GM23338 (cell line): Measurements from ENCODE around the gene SLC6A11. TPM values are rescaled to one million over a fixed set of nuclear protein-coding genes. Genes with fewer than 3 reads are reported as not detected.

Experiments
- ATAC-seq: fragments of 200-7000 bp; cut with Tn5 transposase; 3 replicates; pipeline ENCODE4 v1.9.1; 2020
- DNase-seq: peaks from one replicate; pipeline ENCODE4 v3.0.0-alpha.2; 2015; ENCODE audit warnings: low spot score
- H2AFZ ChIP-seq: fragments of 200-600 bp; sonication (generic); 2 replicates; pipeline ENCODE4 v1.8.0; 2016; ENCODE audit warnings: antibody characterized with exemption, mild to moderate bottlenecking, moderate library complexity
- H3F3A ChIP-seq: fragments of 200-600 bp; sonication (generic); replicated peaks from 2 replicates; pipeline ENCODE4 v1.8.0; 2017; ENCODE audit warnings: antibody characterized with exemption, mixed run types, low read depth
- H3K27ac ChIP-seq: fragments of 200-600 bp; sonication (generic); 2 replicates; pipeline ENCODE4 v1.6.1; 2016; ENCODE audit warnings: low read depth
- H3K27me3 ChIP-seq: fragments of 200-600 bp; sonication (generic); 2 replicates; pipeline ENCODE4 v1.8.0; 2016; ENCODE audit warnings: mild to moderate bottlenecking, mixed run types, moderate library complexity; ENCODE audit not compliant: insufficient read depth
- H3K36me3 ChIP-seq: fragments of 200-600 bp; sonication (generic); 2 replicates; pipeline ENCODE4 v1.8.0; 2016; ENCODE audit warnings: mild to moderate bottlenecking; ENCODE audit not compliant: insufficient read depth
- H3K4me1 ChIP-seq: fragments of 200-600 bp; sonication (generic); 2 replicates; pipeline ENCODE4 v1.8.0; 2016; ENCODE audit warnings: mild to moderate bottlenecking, moderate library complexity; ENCODE audit not compliant: insufficient read depth
- H3K4me2 ChIP-seq: fragments of 200-600 bp; sonication (generic); 2 replicates; pipeline ENCODE4 v1.7.1; 2017; ENCODE audit warnings: mixed run types
- H3K4me3 ChIP-seq: fragments of 200-600 bp; sonication (generic); 2 replicates; pipeline ENCODE4 v1.6.1; 2016; ENCODE audit warnings: mixed run types
- H3K79me2 ChIP-seq: fragments of 200-600 bp; sonication (generic); replicated peaks from 2 replicates; pipeline ENCODE4 v1.8.0; 2017; ENCODE audit warnings: mild to moderate bottlenecking; ENCODE audit not compliant: insufficient read depth
- H3K9me2 ChIP-seq: fragments of 200-600 bp; sonication (generic); 2 replicates; pipeline ENCODE4 v1.8.0; 2017; ENCODE audit not compliant: insufficient read depth
- H4K20me1 ChIP-seq: fragments of 200-600 bp; sonication (generic); replicated peaks from 2 replicates; pipeline ENCODE4 v1.8.0; 2017; ENCODE audit warnings: mild to moderate bottlenecking; ENCODE audit not compliant: insufficient read depth
- H3K27ac Mint-ChIP-seq: 2 replicates; pipeline ENCODE4 v1.8.0; 2020; ENCODE audit warnings: inconsistent platforms, mild to moderate bottlenecking, moderate library complexity, mixed read lengths
- H3K27me3 Mint-ChIP-seq: 3 replicates; pipeline ENCODE4 v1.8.0; 2022; ENCODE audit warnings: low read depth, mild to moderate bottlenecking, moderate library complexity, mixed read lengths, inconsistent platforms; ENCODE audit not compliant: insufficient read depth, poor library complexity
- H3K36me3 Mint-ChIP-seq: 3 replicates; pipeline ENCODE4 v1.8.0; 2021; ENCODE audit warnings: low read depth, mild to moderate bottlenecking, inconsistent platforms, moderate library complexity, mixed read lengths
- H3K4me1 Mint-ChIP-seq: 3 replicates; pipeline ENCODE4 v1.8.0; 2020; ENCODE audit warnings: mild to moderate bottlenecking, inconsistent platforms, mixed read lengths
- H3K4me3 Mint-ChIP-seq: 3 replicates; pipeline ENCODE4 v1.8.0; 2021; ENCODE audit warnings: moderate library complexity, mild to moderate bottlenecking, inconsistent platforms, mixed read lengths
- H3K9me3 Mint-ChIP-seq: 3 replicates; pipeline ENCODE4 v1.8.0; 2020; ENCODE audit warnings: moderate library complexity, mild to moderate bottlenecking, inconsistent platforms, mixed read lengths
- JUNB ChIP-seq: IDR thresholded peaks from one replicate; pipeline ENCODE4 v1.6.1; 2016; ENCODE audit warnings: antibody characterized with exemption; ENCODE audit not compliant: unreplicated experiment
- POLR2AphosphoS5 ChIP-seq: IDR thresholded peaks from 2 replicates; pipeline ENCODE4 v1.6.1; 2016; ENCODE audit warnings: antibody characterized with exemption, low read depth
- STAT1 ChIP-seq: IDR thresholded peaks from one replicate; pipeline ENCODE4 v1.6.1; 2016; ENCODE audit warnings: antibody characterized with exemption; ENCODE audit not compliant: unreplicated experiment
- polyA plus RNA-seq: library from polyadenylated mRNA; unstranded; fragments of >200 nt; fragmentation: Nextera tagmentation; extraction: Ambion mirVana; gene quantifications from 2 replicates; pipeline ENCODE4 v1.2.1, GENCODE V29; 2016
- total RNA-seq: library from RNA; depleted of rRNA; stranded (reverse); fragments of >200 nt; shearing (Covaris generic); gene quantifications from 2 replicates; pipeline ENCODE4 v1.2.3, GENCODE V29; 2014
- TF ChIP-seq, protein P1 (sequence below): fragments of 250-450 bp; sonication (Bioruptor Pico); IDR thresholded peaks from 2 replicates; pipeline ENCODE4 v1.5.0; 2020; ENCODE audit warnings: mild to moderate bottlenecking, moderate library complexity
- TF ChIP-seq, protein P2 (sequence below), 2 experiments: fragments of 200-600 bp in 1 of 2; sonication (generic) in 1 of 2; conservative IDR thresholded peaks; 2 replicates each; pipeline versions ENCODE4 v1.5.1 to v1.6.1; 2016 to 2017; ENCODE audit warnings: antibody characterized with exemption in 2 of 2, low read depth in 2 of 2, mild to moderate bottlenecking in 2 of 2, moderate library complexity in 1 of 2
- TF ChIP-seq, protein P3 (sequence below): IDR thresholded peaks from one replicate; pipeline ENCODE4 v1.6.1; 2018; ENCODE audit warnings: antibody characterized with exemption; ENCODE audit not compliant: unreplicated experiment

The SLC6A11 gene
- total and polyA plus RNA-seq, 2 experiments from 2014 or later: 0.47 to 1.1 TPM

DNA sequence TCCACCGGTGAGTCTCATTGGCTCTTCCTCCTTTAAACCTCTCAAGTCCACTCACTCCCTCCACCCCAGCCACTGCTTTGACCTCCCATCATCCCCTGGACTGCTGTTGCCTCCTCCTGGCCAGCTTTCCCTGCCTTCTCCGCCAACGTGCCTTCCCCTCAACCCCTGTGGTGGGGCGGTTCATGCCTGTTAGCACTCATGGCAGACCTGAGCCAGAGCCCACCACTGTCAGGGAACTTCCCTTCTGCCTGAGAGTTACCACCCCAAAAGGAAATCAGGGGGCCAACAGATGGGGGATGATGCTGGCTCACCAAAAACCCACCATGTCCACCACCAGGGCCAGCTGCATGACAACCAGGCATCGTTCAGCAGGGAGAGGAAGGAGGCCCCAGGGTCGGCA is 132.3 kb downstream of the SLC6A11 start:
- Mint-ChIP-seq H3K4me3 (no peak overlapping the region), H3K36me3 (no peaks in the 10 kb centered on the region), H3K9me3 (no peaks in the 10 kb centered on the region; the same call in 2 of the 3 replicates), H3K27me3 (peaks cover 6% of the 10 kb centered on the region), H3K4me1 (peaks cover 5% of the 10 kb centered on the region; the same call in 2 of the 3 replicates), H3K27ac (no peak overlapping the region)
- Histone ChIP-seq H3F3A (no peaks in the 10 kb centered on the region), H3K4me2 (no peak overlapping the region), H3K79me2 (no peaks in the 10 kb centered on the region), H4K20me1 (no peaks in the 10 kb centered on the region), H3K9me2 (no peaks in the 10 kb centered on the region), H2AFZ (no peak overlapping the region), H3K4me1 (no peaks in the 10 kb centered on the region), H3K36me3 (no peaks in the 10 kb centered on the region), H3K27ac (no peak overlapping the region), H3K27me3 (no peaks in the 10 kb centered on the region), H3K4me3 (no peak overlapping the region)
- no peak for DNase-seq
- TF ChIP-seq JUNB (no peak), POLR2AphosphoS5 (no peak), STAT1 (no peak)
- TF ChIP-seq, protein P1, sequence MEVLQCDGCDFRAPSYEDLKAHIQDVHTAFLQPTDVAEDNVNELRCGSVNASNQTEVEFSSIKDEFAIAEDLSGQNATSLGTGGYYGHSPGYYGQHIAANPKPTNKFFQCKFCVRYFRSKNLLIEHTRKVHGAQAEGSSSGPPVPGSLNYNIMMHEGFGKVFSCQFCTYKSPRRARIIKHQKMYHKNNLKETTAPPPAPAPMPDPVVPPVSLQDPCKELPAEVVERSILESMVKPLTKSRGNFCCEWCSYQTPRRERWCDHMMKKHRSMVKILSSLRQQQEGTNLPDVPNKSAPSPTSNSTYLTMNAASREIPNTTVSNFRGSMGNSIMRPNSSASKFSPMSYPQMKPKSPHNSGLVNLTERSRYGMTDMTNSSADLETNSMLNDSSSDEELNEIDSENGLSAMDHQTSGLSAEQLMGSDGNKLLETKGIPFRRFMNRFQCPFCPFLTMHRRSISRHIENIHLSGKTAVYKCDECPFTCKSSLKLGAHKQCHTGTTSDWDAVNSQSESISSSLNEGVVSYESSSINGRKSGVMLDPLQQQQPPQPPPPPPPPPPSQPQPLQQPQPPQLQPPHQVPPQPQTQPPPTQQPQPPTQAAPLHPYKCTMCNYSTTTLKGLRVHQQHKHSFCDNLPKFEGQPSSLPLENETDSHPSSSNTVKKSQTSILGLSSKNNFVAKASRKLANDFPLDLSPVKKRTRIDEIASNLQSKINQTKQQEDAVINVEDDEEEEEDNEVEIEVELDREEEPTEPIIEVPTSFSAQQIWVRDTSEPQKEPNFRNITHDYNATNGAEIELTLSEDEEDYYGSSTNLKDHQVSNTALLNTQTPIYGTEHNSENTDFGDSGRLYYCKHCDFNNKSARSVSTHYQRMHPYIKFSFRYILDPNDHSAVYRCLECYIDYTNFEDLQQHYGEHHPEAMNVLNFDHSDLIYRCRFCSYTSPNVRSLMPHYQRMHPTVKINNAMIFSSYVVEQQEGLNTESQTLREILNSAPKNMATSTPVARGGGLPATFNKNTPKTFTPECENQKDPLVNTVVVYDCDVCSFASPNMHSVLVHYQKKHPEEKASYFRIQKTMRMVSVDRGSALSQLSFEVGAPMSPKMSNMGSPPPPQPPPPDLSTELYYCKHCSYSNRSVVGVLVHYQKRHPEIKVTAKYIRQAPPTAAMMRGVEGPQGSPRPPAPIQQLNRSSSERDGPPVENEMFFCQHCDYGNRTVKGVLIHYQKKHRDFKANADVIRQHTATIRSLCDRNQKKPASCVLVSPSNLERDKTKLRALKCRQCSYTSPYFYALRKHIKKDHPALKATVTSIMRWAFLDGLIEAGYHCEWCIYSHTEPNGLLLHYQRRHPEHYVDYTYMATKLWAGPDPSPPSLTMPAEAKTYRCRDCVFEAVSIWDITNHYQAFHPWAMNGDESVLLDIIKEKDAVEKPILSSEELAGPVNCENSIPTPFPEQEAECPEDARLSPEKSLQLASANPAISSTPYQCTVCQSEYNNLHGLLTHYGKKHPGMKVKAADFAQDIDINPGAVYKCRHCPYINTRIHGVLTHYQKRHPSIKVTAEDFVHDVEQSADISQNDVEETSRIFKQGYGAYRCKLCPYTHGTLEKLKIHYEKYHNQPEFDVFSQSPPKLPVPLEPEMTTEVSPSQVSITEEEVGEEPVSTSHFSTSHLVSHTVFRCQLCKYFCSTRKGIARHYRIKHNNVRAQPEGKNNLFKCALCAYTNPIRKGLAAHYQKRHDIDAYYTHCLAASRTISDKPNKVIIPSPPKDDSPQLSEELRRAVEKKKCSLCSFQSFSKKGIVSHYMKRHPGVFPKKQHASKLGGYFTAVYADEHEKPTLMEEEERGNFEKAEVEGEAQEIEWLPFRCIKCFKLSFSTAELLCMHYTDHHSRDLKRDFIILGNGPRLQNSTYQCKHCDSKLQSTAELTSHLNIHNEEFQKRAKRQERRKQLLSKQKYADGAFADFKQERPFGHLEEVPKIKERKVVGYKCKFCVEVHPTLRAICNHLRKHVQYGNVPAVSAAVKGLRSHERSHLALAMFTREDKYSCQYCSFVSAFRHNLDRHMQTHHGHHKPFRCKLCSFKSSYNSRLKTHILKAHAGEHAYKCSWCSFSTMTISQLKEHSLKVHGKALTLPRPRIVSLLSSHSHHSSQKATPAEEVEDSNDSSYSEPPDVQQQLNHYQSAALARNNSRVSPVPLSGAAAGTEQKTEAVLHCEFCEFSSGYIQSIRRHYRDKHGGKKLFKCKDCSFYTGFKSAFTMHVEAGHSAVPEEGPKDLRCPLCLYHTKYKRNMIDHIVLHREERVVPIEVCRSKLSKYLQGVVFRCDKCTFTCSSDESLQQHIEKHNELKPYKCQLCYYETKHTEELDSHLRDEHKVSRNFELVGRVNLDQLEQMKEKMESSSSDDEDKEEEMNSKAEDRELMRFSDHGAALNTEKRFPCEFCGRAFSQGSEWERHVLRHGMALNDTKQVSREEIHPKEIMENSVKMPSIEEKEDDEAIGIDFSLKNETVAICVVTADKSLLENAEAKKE (CRISPR knock-in tag): no peak
- TF ChIP-seq, protein P2, sequence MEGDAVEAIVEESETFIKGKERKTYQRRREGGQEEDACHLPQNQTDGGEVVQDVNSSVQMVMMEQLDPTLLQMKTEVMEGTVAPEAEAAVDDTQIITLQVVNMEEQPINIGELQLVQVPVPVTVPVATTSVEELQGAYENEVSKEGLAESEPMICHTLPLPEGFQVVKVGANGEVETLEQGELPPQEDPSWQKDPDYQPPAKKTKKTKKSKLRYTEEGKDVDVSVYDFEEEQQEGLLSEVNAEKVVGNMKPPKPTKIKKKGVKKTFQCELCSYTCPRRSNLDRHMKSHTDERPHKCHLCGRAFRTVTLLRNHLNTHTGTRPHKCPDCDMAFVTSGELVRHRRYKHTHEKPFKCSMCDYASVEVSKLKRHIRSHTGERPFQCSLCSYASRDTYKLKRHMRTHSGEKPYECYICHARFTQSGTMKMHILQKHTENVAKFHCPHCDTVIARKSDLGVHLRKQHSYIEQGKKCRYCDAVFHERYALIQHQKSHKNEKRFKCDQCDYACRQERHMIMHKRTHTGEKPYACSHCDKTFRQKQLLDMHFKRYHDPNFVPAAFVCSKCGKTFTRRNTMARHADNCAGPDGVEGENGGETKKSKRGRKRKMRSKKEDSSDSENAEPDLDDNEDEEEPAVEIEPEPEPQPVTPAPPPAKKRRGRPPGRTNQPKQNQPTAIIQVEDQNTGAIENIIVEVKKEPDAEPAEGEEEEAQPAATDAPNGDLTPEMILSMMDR (conservative IDR thresholded peaks at IDR 0.05; ENCODE audit: low read depth in 2 of 2): no peak
- TF ChIP-seq, protein P3, sequence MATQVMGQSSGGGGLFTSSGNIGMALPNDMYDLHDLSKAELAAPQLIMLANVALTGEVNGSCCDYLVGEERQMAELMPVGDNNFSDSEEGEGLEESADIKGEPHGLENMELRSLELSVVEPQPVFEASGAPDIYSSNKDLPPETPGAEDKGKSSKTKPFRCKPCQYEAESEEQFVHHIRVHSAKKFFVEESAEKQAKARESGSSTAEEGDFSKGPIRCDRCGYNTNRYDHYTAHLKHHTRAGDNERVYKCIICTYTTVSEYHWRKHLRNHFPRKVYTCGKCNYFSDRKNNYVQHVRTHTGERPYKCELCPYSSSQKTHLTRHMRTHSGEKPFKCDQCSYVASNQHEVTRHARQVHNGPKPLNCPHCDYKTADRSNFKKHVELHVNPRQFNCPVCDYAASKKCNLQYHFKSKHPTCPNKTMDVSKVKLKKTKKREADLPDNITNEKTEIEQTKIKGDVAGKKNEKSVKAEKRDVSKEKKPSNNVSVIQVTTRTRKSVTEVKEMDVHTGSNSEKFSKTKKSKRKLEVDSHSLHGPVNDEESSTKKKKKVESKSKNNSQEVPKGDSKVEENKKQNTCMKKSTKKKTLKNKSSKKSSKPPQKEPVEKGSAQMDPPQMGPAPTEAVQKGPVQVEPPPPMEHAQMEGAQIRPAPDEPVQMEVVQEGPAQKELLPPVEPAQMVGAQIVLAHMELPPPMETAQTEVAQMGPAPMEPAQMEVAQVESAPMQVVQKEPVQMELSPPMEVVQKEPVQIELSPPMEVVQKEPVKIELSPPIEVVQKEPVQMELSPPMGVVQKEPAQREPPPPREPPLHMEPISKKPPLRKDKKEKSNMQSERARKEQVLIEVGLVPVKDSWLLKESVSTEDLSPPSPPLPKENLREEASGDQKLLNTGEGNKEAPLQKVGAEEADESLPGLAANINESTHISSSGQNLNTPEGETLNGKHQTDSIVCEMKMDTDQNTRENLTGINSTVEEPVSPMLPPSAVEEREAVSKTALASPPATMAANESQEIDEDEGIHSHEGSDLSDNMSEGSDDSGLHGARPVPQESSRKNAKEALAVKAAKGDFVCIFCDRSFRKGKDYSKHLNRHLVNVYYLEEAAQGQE: no peak
- no peak for ATAC-seq
